GM19372 (cell line): ENCODE measurements around the gene RALA.
A peak's percentile ranks its signal among the peaks of the same experiment; 100 is the strongest.
"Not testable (repeated sequence)": the region's sequence is repeated elsewhere in the genome, so short reads cannot be mapped to it uniquely, and the experiment has no call there.

Experiments used
- ATAC-seq: cut with Tn5 transposase; IDR thresholded peaks from one replicate; pipeline ENCODE4 v1.9.1; 2021; ENCODE audit warnings: mild to moderate bottlenecking, low read depth, moderate library complexity; ENCODE audit not compliant: unreplicated experiment

The RALA gene

GRCh38 chr7:39721345-39721744 lies 98.0 kb downstream of the RALA start:
- ATAC-seq = no peak

- ATAC-seq = no peak
These were observed 98.7 kb downstream of the RALA start for GRCh38 chr7:39721919-39722597.

GRCh38 chr7:39727231-39728012 lies 104.0 kb downstream of the RALA start:
- no peak for ATAC-seq

GRCh38 chr7:39732837-39733804 lies 109.7 kb downstream of the RALA start:
- ATAC-seq = peak; percentile 92

- no peak for ATAC-seq
These were observed 110.7 kb downstream of the RALA start for GRCh38 chr7:39733881-39734632.

GRCh38 chr7:39734633-39735004 lies 111.2 kb downstream of the RALA start:
- ATAC-seq = no peak

GRCh38 chr7:39735903-39736302 lies 112.5 kb downstream of the RALA start:
- ATAC-seq = no peak

- ATAC-seq = no peak
These were observed 118.7 kb downstream of the RALA start for GRCh38 chr7:39741942-39742623.

- no peak for ATAC-seq
These were observed 121.2 kb downstream of the RALA start for GRCh38 chr7:39744620-39745019.

- ATAC-seq = no peak
These were observed 121.9 kb downstream of the RALA start for GRCh38 chr7:39745320-39745719.

GRCh38 chr7:39746103-39746819 lies 122.9 kb downstream of the RALA start:
- ATAC-seq = peak; percentile 69

GRCh38 chr7:39749177-39749576 lies 125.8 kb downstream of the RALA start:
- no peak for ATAC-seq

GRCh38 chr7:39749717-39750116 lies 126.3 kb downstream of the RALA start:
- ATAC-seq = no peak

GRCh38 chr7:39750253-39751077 lies 127.1 kb downstream of the RALA start:
- ATAC-seq = no peak

GRCh38 chr7:39753237-39753636 lies 129.9 kb downstream of the RALA start:
- ATAC-seq = not testable (repeated sequence)

- no peak for ATAC-seq
These were observed 130.5 kb downstream of the RALA start for GRCh38 chr7:39753823-39754325.

GRCh38 chr7:39754326-39755120 lies 131.2 kb downstream of the RALA start:
- ATAC-seq = no peak
